MM.1S (cell line): ENCODE results near the gene C1QTNF9.

Experiments used
- CTCF ChIP-seq: fragments of 300-600 bp; sonication (generic); IDR thresholded peaks from 2 replicates; pipeline ENCODE4 v1.5.1; 2016; ENCODE audit warnings: antibody characterized with exemption, low read length, mixed read lengths
- EZH2 ChIP-seq: fragments of 300-600 bp; sonication (generic); optimal IDR thresholded peaks from 2 replicates; pipeline ENCODE3; 2017; ENCODE audit warnings: low read depth, mild to moderate bottlenecking, antibody characterized with exemption, low read length, mixed read lengths
- EZH2phosphoT487 ChIP-seq: fragments of 300-600 bp; sonication (generic); IDR thresholded peaks from 2 replicates; pipeline ENCODE4 v1.6.1; 2018; ENCODE audit warnings: antibody characterized with exemption, low read length

DNA sequence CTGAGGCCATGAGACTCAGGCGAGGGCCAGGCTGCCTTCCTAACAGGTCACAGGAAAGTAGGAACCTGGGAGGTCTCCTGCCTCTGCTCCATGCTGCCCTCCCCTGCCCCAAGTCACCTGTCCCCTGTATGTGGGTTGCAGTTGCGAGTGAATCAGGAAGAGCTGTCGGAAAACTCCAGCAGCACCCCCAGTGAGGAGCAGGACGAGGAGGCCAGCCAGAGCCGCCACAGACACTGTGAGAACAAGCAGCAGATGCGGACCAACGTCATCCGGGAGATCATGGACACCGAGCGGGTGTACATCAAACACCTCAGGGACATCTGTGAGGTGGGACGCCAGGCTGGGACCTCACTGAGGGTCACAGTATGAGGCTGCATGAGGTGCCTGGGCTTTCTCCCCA is 22.8 kb upstream of the C1QTNF9 start:
- TF ChIP-seq CTCF (no peak), EZH2 (no peak), EZH2phosphoT487 (no peak)
